ENCODE measurements around the gene WDR4.
"Not testable (repeated sequence)": the region's sequence is repeated elsewhere in the genome, so short reads cannot be mapped to it uniquely, and the experiment has no call there.

WDR4 gene

GRCh38 chr21:42851812-42852665 is 27.3 kb downstream of the WDR4 start:
- no peak for DNase-seq

GRCh38 chr21:42850866-42851391 is 28.4 kb downstream of the WDR4 start:
- DNase-seq = peak in 1 of 2 donors; percentile 27

GRCh38 chr21:42850463-42850862 is 28.9 kb downstream of the WDR4 start:
- no peak for DNase-seq

GRCh38 chr21:42849759-42850412 is 29.5 kb downstream of the WDR4 start:
- DNase-seq = no peak

- no peak for DNase-seq
These were observed 30.2 kb downstream of the WDR4 start for GRCh38 chr21:42848932-42849758.

GRCh38 chr21:42848144-42848931 is 31.0 kb downstream of the WDR4 start:
- not testable (repeated sequence) for DNase-seq

- no peak for DNase-seq
These were observed 31.6 kb downstream of the WDR4 start for GRCh38 chr21:42847726-42848125.

- no peak for DNase-seq
These were observed 32.2 kb downstream of the WDR4 start for GRCh38 chr21:42847051-42847707.

GRCh38 chr21:42846221-42846620 is 33.1 kb downstream of the WDR4 start:
- DNase-seq = no peak

GRCh38 chr21:42845296-42845965 is 33.9 kb downstream of the WDR4 start:
- no peak for DNase-seq

- no peak for DNase-seq
These were observed 34.8 kb downstream of the WDR4 start for GRCh38 chr21:42844411-42845113.

GRCh38 chr21:42843056-42843455 is 36.3 kb downstream of the WDR4 start:
- DNase-seq = no peak

- not testable (repeated sequence) for DNase-seq
These were observed 37.3 kb downstream of the WDR4 start for GRCh38 chr21:42841916-42842655.

GRCh38 chr21:42841156-42841915 is 38.0 kb downstream of the WDR4 start:
- DNase-seq = no peak

GRCh38 chr21:42840411-42841155 is 38.8 kb downstream of the WDR4 start:
- no peak for DNase-seq

- DNase-seq = peak; percentile 40 to 66
These were observed 39.8 kb downstream of the WDR4 start for GRCh38 chr21:42839271-42840231.

Measured in inflammatory macrophage (primary cell).